Smooth muscle cell (in vitro differentiated cells): ENCODE results near the gene KLC1. TPM values are rescaled to one million over a fixed set of nuclear protein-coding genes. Genes with fewer than 3 reads are reported as not detected.

Experiments used
- DNase-seq: peaks from one replicate; lab custom pipeline; 2025; ENCODE audit not compliant: unreplicated experiment; lab: John Stamatoyannopoulos, UW
- H2AFZ ChIP-seq: fragments of 200-600 bp; sonication (generic); 2 replicates; pipeline ENCODE4 v1.6.0; 2016; ENCODE audit warnings: antibody characterized with exemption, low read depth, mild to moderate bottlenecking
- H3F3A ChIP-seq: fragments of 200-600 bp; sonication (generic); 2 replicates; pipeline ENCODE4 v1.6.0; 2017; ENCODE audit warnings: antibody characterized with exemption, low read depth
- H3K27ac ChIP-seq: fragments of 200-600 bp; sonication (generic); 2 replicates; pipeline ENCODE4 v1.5.1; 2016; ENCODE audit warnings: low read depth, mild to moderate bottlenecking
- H3K27me3 ChIP-seq: fragments of 200-600 bp; sonication (generic); 2 replicates; pipeline ENCODE4 v1.6.1; 2016; ENCODE audit warnings: low read depth, mild to moderate bottlenecking
- H3K36me3 ChIP-seq: fragments of 200-600 bp; sonication (generic); 2 replicates; pipeline ENCODE4 v1.5.1; 2016; ENCODE audit warnings: low read depth
- H3K4me1 ChIP-seq: fragments of 200-600 bp; sonication (generic); 2 replicates; pipeline ENCODE4 v1.5.1; 2016; ENCODE audit warnings: low read depth
- H3K4me2 ChIP-seq: fragments of 200-600 bp; sonication (generic); 2 replicates; pipeline ENCODE4 v1.6.0; 2016; ENCODE audit warnings: mild to moderate bottlenecking
- H3K4me3 ChIP-seq: fragments of 200-600 bp; sonication (generic); 2 replicates; pipeline ENCODE4 v1.5.1; 2016; ENCODE audit warnings: mild to moderate bottlenecking
- H3K79me2 ChIP-seq: fragments of 200-600 bp; sonication (generic); 2 replicates; pipeline ENCODE4 v1.6.0; 2016; ENCODE audit warnings: low read depth, mild to moderate bottlenecking
- H3K9ac ChIP-seq: fragments of 200-600 bp; sonication (generic); 2 replicates; pipeline ENCODE4 v1.6.0; 2016; ENCODE audit warnings: low read depth
- H3K9me3 ChIP-seq: fragments of 200-600 bp; sonication (generic); replicated peaks from 2 replicates; pipeline ENCODE4 v1.5.1; 2016; ENCODE audit warnings: low read depth
- H4K20me1 ChIP-seq: fragments of 200-600 bp; sonication (generic); 2 replicates; pipeline ENCODE4 v1.6.0; 2016; ENCODE audit warnings: low read depth
- CTCF ChIP-seq: fragments of 200-600 bp; sonication (generic); IDR thresholded peaks from 2 replicates; pipeline ENCODE4 v1.5.1; 2017; ENCODE audit warnings: borderline replicate concordance, mild to moderate bottlenecking, antibody characterized with exemption; ENCODE audit not compliant: insufficient read depth, poor library complexity, severe bottlenecking
- WGBS: methylation state at CpG from one replicate; pipeline ENCODE4 v1.1.7; 2016; ENCODE audit warnings: low lambda C conversion rate; 5-methylcytosine and 5-hydroxymethylcytosine counted together
- polyA plus RNA-seq: library from polyadenylated mRNA; unstranded; fragments of >200 nt; fragmentation: Nextera tagmentation; extraction: Ambion mirVana; gene quantifications from 2 replicates; pipeline ENCODE4 v1.2.1, GENCODE V29; 2016
- total RNA-seq: library from RNA; depleted of rRNA; stranded (reverse); fragments of >200 nt; gene quantifications from 2 replicates; pipeline ENCODE4 v1.2.3, GENCODE V29; 2014

KLC1 gene
- total and polyA plus RNA-seq, 2 experiments from 2014 or later = 167 to 224 TPM

GRCh38 chr14:103727313-103727980 is 98.4 kb downstream of the KLC1 start:
- TF ChIP-seq CTCF = no peak
- Histone ChIP-seq H3K4me1 (no peaks in the 10 kb centered on the region), H2AFZ (no peak overlapping the region), H3F3A (peaks cover 6% of the 10 kb centered on the region), H3K27ac (no peak overlapping the region), H3K36me3 (no peaks in the 10 kb centered on the region), H3K4me3 (no peak overlapping the region), H3K9me3 (no peaks in the 10 kb centered on the region), H3K27me3 (no peaks in the 10 kb centered on the region), H3K79me2 (peaks cover 41% of the 10 kb centered on the region), H3K9ac (no peak overlapping the region), H3K4me2 (no peak overlapping the region), H4K20me1 (peaks cover 71% of the 10 kb centered on the region)
- 94% methylated on average over 51 of the region's 53 CpGs for WGBS
- DNase-seq = no peak

GRCh38 chr14:103728141-103728540 is 99.1 kb downstream of the KLC1 start:
- H3K27ac ChIP-seq = no peak overlapping the region
- H3K4me1 ChIP-seq = no peaks in the 10 kb centered on the region
- peaks cover 35% of the 10 kb centered on the region for H3K79me2 ChIP-seq
- 96% methylated on average over 14 of the region's 19 CpGs for WGBS
- H3K9me3 ChIP-seq = no peaks in the 10 kb centered on the region
- no peak overlapping the region for H3K4me3 ChIP-seq
- H3K9ac ChIP-seq = no peak overlapping the region
- H4K20me1 ChIP-seq = peaks cover 74% of the 10 kb centered on the region
- H2AFZ ChIP-seq = no peak overlapping the region
- H3K27me3 ChIP-seq = no peaks in the 10 kb centered on the region
- no peak overlapping the region for H3K4me2 ChIP-seq
- peaks cover 2% of the 10 kb centered on the region for H3F3A ChIP-seq
- DNase-seq = no peak
- H3K36me3 ChIP-seq = no peaks in the 10 kb centered on the region
- TF ChIP-seq CTCF = no peak

GRCh38 chr14:103728721-103729120 is 99.7 kb downstream of the KLC1 start:
- Histone ChIP-seq H3K9me3 (no peaks in the 10 kb centered on the region), H3K27me3 (no peaks in the 10 kb centered on the region), H3K4me2 (no peak overlapping the region), H4K20me1 (peaks cover 69% of the 10 kb centered on the region), H3K4me3 (no peak overlapping the region), H3F3A (no peaks in the 10 kb centered on the region), H3K36me3 (no peaks in the 10 kb centered on the region), H2AFZ (no peak overlapping the region), H3K9ac (no peak overlapping the region), H3K27ac (no peak overlapping the region), H3K79me2 (peaks cover 33% of the 10 kb centered on the region), H3K4me1 (no peaks in the 10 kb centered on the region)
- TF ChIP-seq CTCF = no peak
- WGBS = 94% methylated on average over 12 of the region's 12 CpGs
- no peak for DNase-seq
